ENCODE results near the gene NHLRC2. TPM values are rescaled to one million over a fixed set of nuclear protein-coding genes. Genes with fewer than 3 reads are reported as not detected.

NHLRC2 gene
- total RNA-seq, 1 experiment from 2014 or later: 30.8 TPM

DNA sequence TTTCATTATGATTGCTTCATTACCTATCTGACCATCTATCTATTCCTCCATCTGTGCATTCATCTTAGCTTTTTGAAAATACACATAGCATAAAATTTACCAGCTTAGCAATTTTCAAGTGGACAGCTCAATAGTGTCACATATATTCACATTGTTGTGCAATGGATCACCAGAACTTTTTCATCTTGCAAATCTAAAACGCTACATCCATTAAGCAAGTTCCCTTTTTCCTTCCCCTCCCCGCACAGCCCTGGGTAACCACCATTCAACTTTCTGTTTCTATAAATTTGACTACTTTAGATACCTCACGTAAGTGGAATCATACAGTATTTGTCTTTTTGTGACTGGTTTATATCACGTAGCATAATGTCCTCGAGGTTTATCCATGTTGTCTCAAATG lies 111.2 kb downstream of the NHLRC2 start:
- Histone ChIP-seq H3K4me3 (ENCODE audit: low read depth, low read length) (no peak overlapping the region), H3K4me1 (peaks cover 10% of the 10 kb centered on the region), H3K27me3 (replicated peaks; ENCODE audit: control insufficient read depth, insufficient read depth, low read length) (no peaks in the 10 kb centered on the region), H3K36me3 (ENCODE audit: control insufficient read depth, insufficient read depth, low read length) (no peaks in the 10 kb centered on the region), H3K9me3 (no peaks in the 10 kb centered on the region)
- no peaks in the 10 kb centered on the region for H3K27me3 Mint-ChIP-seq (ENCODE audit: insufficient read depth, unreplicated experiment)
- CTCF ChIA-PET: no interaction called here
- H3K9me3 Mint-ChIP-seq (ENCODE audit: unreplicated experiment): peaks cover 14% of the 10 kb centered on the region
- POLR2A ChIA-PET: no interaction called here
- H3K36me3 Mint-ChIP-seq (ENCODE audit: insufficient read depth, unreplicated experiment): no peaks in the 10 kb centered on the region
- TF ChIP-seq, protein P1, sequence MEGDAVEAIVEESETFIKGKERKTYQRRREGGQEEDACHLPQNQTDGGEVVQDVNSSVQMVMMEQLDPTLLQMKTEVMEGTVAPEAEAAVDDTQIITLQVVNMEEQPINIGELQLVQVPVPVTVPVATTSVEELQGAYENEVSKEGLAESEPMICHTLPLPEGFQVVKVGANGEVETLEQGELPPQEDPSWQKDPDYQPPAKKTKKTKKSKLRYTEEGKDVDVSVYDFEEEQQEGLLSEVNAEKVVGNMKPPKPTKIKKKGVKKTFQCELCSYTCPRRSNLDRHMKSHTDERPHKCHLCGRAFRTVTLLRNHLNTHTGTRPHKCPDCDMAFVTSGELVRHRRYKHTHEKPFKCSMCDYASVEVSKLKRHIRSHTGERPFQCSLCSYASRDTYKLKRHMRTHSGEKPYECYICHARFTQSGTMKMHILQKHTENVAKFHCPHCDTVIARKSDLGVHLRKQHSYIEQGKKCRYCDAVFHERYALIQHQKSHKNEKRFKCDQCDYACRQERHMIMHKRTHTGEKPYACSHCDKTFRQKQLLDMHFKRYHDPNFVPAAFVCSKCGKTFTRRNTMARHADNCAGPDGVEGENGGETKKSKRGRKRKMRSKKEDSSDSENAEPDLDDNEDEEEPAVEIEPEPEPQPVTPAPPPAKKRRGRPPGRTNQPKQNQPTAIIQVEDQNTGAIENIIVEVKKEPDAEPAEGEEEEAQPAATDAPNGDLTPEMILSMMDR (IDR thresholded peaks at IDR 0.05; ENCODE audit: insufficient read depth in 1 of 2, low read depth in 1 of 2, low read length in 1 of 2, severe bottlenecking in 1 of 2, unreplicated experiment in 1 of 2): no peak
- H3K4me3 Mint-ChIP-seq (ENCODE audit: unreplicated experiment): no peak overlapping the region
- BruUV-seq (replicated peaks): no TSS peak
- H3K4me1 Mint-ChIP-seq (ENCODE audit: low read depth, unreplicated experiment): peaks cover 13% of the 10 kb centered on the region
- intact Hi-C loops (cut with micrococcal nuclease; ENCODE audit: unreplicated experiment): no loop called here
- no peak for DNase-seq
- no peak overlapping the region for H3K27ac Mint-ChIP-seq (ENCODE audit: unreplicated experiment)

Other genes starting within 250 kb of the NHLRC2 start
- 0.05 and 0.09 TPM in 2 replicates for gene NRAP, start 190.6 kb upstream of the NHLRC2 start, total RNA-seq (2022)
- 23.0 and 23.9 TPM in 2 replicates for gene CASP7, start 174.7 kb upstream of the NHLRC2 start, total RNA-seq (2022)
- not detected in 2 replicates for gene PLEKHS1, start 103.0 kb upstream of the NHLRC2 start, total RNA-seq (2022)
- 13.3 and 13.5 TPM in 2 replicates for gene DCLRE1A, start 579 bp upstream of the NHLRC2 start, total RNA-seq (2022)
- gene ADRB1, start 189.2 kb downstream of the NHLRC2 start, total RNA-seq (2022): 2.1 and 2.3 TPM in 2 replicates

All from Caco-2 (cell line).